Measurements from ENCODE around the gene PARK7.
"Not testable (repeated sequence)": the region's sequence is repeated elsewhere in the genome, so short reads cannot be mapped to it uniquely, and the experiment has no call there.

PARK7 gene

GRCh38 chr1:7962636-7963377, 1.3 kb downstream of the PARK7 start:
- peak overlapping the region; percentile 94 for H3K4me3 ChIP-seq (ENCODE audit: low read length in 2 of 2)
- H3K27me3 ChIP-seq (ENCODE audit: control insufficient read depth in 2 of 2, insufficient read depth in 2 of 2, low read length in 2 of 2), result no peaks in the 10 kb centered on the region
- H3K4me1 ChIP-seq (ENCODE audit: control insufficient read depth in 2 of 2, insufficient read depth in 2 of 2, low read length in 2 of 2), result peaks cover 10 to 13% of the 10 kb centered on the region in 2 donors
- peak overlapping the region; percentile 83 to 92 for H3K9ac ChIP-seq (ENCODE audit: low read depth in 1 of 2, low read length in 2 of 2)
- H3K9me3 ChIP-seq (ENCODE audit: control insufficient read depth in 2 of 2, low read length in 2 of 2), result no peaks in the 10 kb centered on the region
- no peak overlapping the region for H3K27ac ChIP-seq (ENCODE audit: low read depth in 2 of 2, low read length in 2 of 2)
- peaks cover 26 to 31% of the 10 kb centered on the region in 2 donors for H3K36me3 ChIP-seq (ENCODE audit: control insufficient read depth in 2 of 2, insufficient read depth in 2 of 2, low read length in 2 of 2)

DNA sequence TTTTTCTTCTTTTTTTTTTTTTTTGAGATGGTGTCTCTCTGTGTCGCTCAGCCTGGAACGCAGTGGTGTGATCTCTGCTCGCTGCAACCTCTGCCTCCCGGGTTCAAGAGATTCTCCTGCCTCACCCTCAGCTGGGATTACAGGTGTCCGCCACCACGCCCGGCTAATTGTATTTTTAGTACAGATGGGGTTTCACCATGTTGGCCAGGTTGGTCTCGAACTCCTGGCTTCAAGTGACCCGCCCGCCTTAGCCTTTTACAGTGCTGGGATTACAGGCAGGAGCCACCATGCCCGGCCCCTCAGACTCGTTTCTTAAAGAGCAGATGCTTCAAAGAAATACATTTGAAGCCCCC, 1.8 kb downstream of the PARK7 start:
- H3K9ac ChIP-seq (ENCODE audit: low read depth in 1 of 2, low read length in 2 of 2); H3K27ac ChIP-seq (ENCODE audit: low read depth in 2 of 2, low read length in 2 of 2); H3K27me3 ChIP-seq (ENCODE audit: control insufficient read depth in 2 of 2, insufficient read depth in 2 of 2, low read length in 2 of 2); H3K9me3 ChIP-seq (ENCODE audit: control insufficient read depth in 2 of 2, low read length in 2 of 2); H3K4me3 ChIP-seq (ENCODE audit: low read length in 2 of 2): not testable (repeated sequence)
- Histone ChIP-seq H3K36me3 (ENCODE audit: control insufficient read depth in 2 of 2, insufficient read depth in 2 of 2, low read length in 2 of 2) (peaks cover 26 to 33% of the 10 kb centered on the region in 2 donors), H3K4me1 (ENCODE audit: control insufficient read depth in 2 of 2, insufficient read depth in 2 of 2, low read length in 2 of 2) (peaks cover 10 to 13% of the 10 kb centered on the region in 2 donors)

DNA sequence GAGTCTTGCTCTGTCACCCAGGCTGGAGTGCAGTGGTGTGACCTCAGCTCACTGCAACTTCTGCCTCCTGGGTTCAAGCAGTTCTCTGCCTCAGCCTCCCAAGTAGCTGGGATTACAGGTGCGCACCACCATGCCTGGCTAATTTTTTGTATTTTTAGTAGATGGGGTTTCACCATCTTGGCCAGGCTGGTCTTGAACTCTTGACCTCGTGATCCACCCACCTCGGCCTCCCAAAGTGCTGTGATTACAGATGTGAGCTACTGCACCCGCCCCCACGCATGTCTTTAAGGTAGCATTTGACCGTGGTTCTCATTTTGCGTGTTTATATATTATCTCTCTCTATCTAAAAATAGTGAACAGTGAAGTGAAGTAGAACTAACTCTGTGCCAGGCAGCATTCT, 2.3 kb downstream of the PARK7 start:
- Histone ChIP-seq H3K4me1 (ENCODE audit: control insufficient read depth in 2 of 2, insufficient read depth in 2 of 2, low read length in 2 of 2) (peaks cover 10 to 13% of the 10 kb centered on the region in 2 donors), H3K36me3 (ENCODE audit: control insufficient read depth in 2 of 2, insufficient read depth in 2 of 2, low read length in 2 of 2) (peaks cover 29 to 38% of the 10 kb centered on the region in 2 donors)
- H3K27me3 ChIP-seq (ENCODE audit: control insufficient read depth in 2 of 2, insufficient read depth in 2 of 2, low read length in 2 of 2), result not testable (repeated sequence)

DNA sequence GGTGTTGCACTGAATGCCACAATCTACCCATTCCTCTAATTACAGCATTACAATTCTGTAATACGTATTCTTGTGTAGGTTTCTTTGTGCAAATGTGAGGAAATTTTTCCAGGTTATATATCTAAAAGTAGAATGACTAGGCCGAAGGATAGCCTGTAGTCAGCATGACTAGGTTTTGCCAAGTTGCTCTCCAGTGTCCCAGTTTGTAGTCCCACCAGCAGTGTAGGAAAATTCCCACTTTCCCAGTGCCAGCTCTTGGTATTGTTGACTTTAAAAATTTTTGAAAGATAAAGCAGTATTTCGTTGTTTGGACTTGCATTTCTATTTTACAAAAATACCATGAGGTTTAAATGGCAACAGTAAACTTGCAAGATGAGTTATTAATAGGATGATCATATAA, 3.0 kb downstream of the PARK7 start:
- H3K4me3 ChIP-seq (ENCODE audit: low read length in 2 of 2), result no peak overlapping the region
- no peak overlapping the region for H3K27ac ChIP-seq (ENCODE audit: low read depth in 2 of 2, low read length in 2 of 2)
- no peaks in the 10 kb centered on the region for H3K9me3 ChIP-seq (ENCODE audit: control insufficient read depth in 2 of 2, low read length in 2 of 2)
- H3K27me3 ChIP-seq (ENCODE audit: control insufficient read depth in 2 of 2, insufficient read depth in 2 of 2, low read length in 2 of 2), result no peaks in the 10 kb centered on the region
- peaks cover 32 to 40% of the 10 kb centered on the region in 2 donors for H3K36me3 ChIP-seq (ENCODE audit: control insufficient read depth in 2 of 2, insufficient read depth in 2 of 2, low read length in 2 of 2)
- H3K4me1 ChIP-seq (ENCODE audit: control insufficient read depth in 2 of 2, insufficient read depth in 2 of 2, low read length in 2 of 2), result peaks cover 10 to 13% of the 10 kb centered on the region in 2 donors
- no peak overlapping the region for H3K9ac ChIP-seq (ENCODE audit: low read depth in 1 of 2, low read length in 2 of 2)

More for the DNA sequence above, 2.3 kb downstream of the PARK7 start:
- not testable (repeated sequence) for H3K9ac ChIP-seq (ENCODE audit: low read depth in 1 of 2, low read length in 2 of 2); H3K27ac ChIP-seq (ENCODE audit: low read depth in 2 of 2, low read length in 2 of 2); H3K9me3 ChIP-seq (ENCODE audit: control insufficient read depth in 2 of 2, low read length in 2 of 2); H3K4me3 ChIP-seq (ENCODE audit: low read length in 2 of 2)

DNA sequence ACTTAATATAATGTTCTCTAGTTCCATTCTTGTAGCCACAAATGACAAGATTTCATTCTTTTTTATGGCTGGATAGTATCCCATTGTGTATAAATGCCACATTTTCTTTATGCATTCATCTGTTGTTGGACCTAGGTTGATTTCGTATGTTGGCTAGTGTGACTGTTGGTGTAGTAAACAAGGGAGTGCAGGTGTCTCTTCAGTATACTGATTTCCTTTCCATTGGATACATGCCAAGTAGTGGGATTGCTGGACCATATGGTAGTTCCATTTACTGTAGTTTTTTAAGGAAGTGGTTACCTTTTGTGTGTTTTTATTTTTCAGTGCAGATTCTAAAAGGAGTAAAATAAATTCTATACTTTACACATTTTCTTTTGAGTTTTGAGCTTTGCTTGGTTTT, 5.7 kb downstream of the PARK7 start:
- Histone ChIP-seq H3K36me3 (ENCODE audit: control insufficient read depth in 2 of 2, insufficient read depth in 2 of 2, low read length in 2 of 2) (peaks cover 49 to 60% of the 10 kb centered on the region in 2 donors), H3K27me3 (ENCODE audit: control insufficient read depth in 2 of 2, insufficient read depth in 2 of 2, low read length in 2 of 2) (no peaks in the 10 kb centered on the region), H3K9ac (ENCODE audit: low read depth in 1 of 2, low read length in 2 of 2) (no peak overlapping the region), H3K4me1 (ENCODE audit: control insufficient read depth in 2 of 2, insufficient read depth in 2 of 2, low read length in 2 of 2) (peaks cover 5% of the 10 kb centered on the region in 2 donors), H3K9me3 (ENCODE audit: control insufficient read depth in 2 of 2, low read length in 2 of 2) (no peaks in the 10 kb centered on the region), H3K4me3 (ENCODE audit: low read length in 2 of 2) (no peak overlapping the region), H3K27ac (ENCODE audit: low read depth in 2 of 2, low read length in 2 of 2) (no peak overlapping the region)

- H3K27me3 ChIP-seq (ENCODE audit: control insufficient read depth in 2 of 2, insufficient read depth in 2 of 2, low read length in 2 of 2), result no peaks in the 10 kb centered on the region
- H3K4me3 ChIP-seq (ENCODE audit: low read length in 2 of 2), result no peak overlapping the region
- peaks cover 0 to under 1% of the 10 kb centered on the region in 2 donors for H3K4me1 ChIP-seq (ENCODE audit: control insufficient read depth in 2 of 2, insufficient read depth in 2 of 2, low read length in 2 of 2)
- no peak overlapping the region for H3K9ac ChIP-seq (ENCODE audit: low read depth in 1 of 2, low read length in 2 of 2)
- H3K36me3 ChIP-seq (ENCODE audit: control insufficient read depth in 2 of 2, insufficient read depth in 2 of 2, low read length in 2 of 2), result peaks cover 52 to 62% of the 10 kb centered on the region in 2 donors
- no peaks in the 10 kb centered on the region for H3K9me3 ChIP-seq (ENCODE audit: control insufficient read depth in 2 of 2, low read length in 2 of 2)
- H3K27ac ChIP-seq (ENCODE audit: low read depth in 2 of 2, low read length in 2 of 2), result no peak overlapping the region
Observed at GRCh38 chr1:7967651-7968050, 6.1 kb downstream of the PARK7 start.

DNA sequence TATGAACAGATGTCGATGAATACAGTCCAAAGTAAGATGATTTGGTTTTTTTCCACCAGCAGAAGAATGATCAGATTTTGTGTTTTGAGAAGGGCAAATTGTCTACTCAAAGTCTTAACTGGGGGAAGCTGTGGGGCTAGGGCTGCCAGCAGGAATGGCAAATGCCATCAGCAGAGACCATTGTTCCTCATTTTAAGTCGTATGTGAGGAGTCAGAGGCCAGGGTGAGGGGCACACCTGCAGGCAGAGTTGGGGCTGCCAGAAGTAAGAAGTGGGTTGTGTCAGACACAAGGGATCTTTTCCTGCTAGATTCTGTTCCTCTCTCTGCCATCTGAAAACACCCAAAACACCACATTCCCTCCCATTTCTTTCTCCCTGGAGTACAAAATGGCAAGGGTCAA, 8.7 kb downstream of the PARK7 start:
- H3K27me3 ChIP-seq (ENCODE audit: control insufficient read depth in 2 of 2, insufficient read depth in 2 of 2, low read length in 2 of 2), result no peaks in the 10 kb centered on the region
- H3K27ac ChIP-seq (ENCODE audit: low read depth in 2 of 2, low read length in 2 of 2), result no peak overlapping the region
- H3K36me3 ChIP-seq (ENCODE audit: control insufficient read depth in 2 of 2, insufficient read depth in 2 of 2, low read length in 2 of 2), result peaks cover 41 to 58% of the 10 kb centered on the region in 2 donors
- H3K4me1 ChIP-seq (ENCODE audit: control insufficient read depth in 2 of 2, insufficient read depth in 2 of 2, low read length in 2 of 2), result no peaks in the 10 kb centered on the region
- no peaks in the 10 kb centered on the region for H3K9me3 ChIP-seq (ENCODE audit: control insufficient read depth in 2 of 2, low read length in 2 of 2)
- H3K4me3 ChIP-seq (ENCODE audit: low read length in 2 of 2), result no peak overlapping the region
- no peak overlapping the region for H3K9ac ChIP-seq (ENCODE audit: low read depth in 1 of 2, low read length in 2 of 2)

GRCh38 chr1:7971024-7971423, 9.5 kb downstream of the PARK7 start:
- no peaks in the 10 kb centered on the region for H3K4me1 ChIP-seq (ENCODE audit: control insufficient read depth in 2 of 2, insufficient read depth in 2 of 2, low read length in 2 of 2)
- H3K4me3 ChIP-seq (ENCODE audit: low read length in 2 of 2), result no peak overlapping the region
- H3K9ac ChIP-seq (ENCODE audit: low read depth in 1 of 2, low read length in 2 of 2), result no peak overlapping the region
- peaks cover 36 to 52% of the 10 kb centered on the region in 2 donors for H3K36me3 ChIP-seq (ENCODE audit: control insufficient read depth in 2 of 2, insufficient read depth in 2 of 2, low read length in 2 of 2)
- H3K27ac ChIP-seq (ENCODE audit: low read depth in 2 of 2, low read length in 2 of 2), result no peak overlapping the region
- H3K27me3 ChIP-seq (ENCODE audit: control insufficient read depth in 2 of 2, insufficient read depth in 2 of 2, low read length in 2 of 2), result no peaks in the 10 kb centered on the region
- no peaks in the 10 kb centered on the region for H3K9me3 ChIP-seq (ENCODE audit: control insufficient read depth in 2 of 2, low read length in 2 of 2)

DNA sequence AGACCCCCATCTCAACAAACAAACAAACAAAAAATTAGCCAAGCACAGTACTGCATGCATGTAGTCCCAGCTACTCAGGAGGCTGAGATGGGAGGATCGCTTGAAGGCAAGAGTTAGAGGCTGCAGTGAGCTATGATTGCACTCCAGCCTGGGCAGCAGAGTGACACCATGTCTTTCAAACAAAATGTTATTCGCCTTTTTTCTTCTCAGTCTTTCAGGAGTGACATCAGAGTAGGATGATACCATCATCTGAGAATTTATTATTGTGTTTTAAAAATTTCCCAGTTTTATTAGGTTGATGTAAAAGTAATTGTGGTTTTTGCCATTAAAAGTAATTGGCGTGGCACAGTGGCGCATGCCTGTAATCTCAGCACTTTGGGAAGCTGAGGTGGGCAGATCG, 10.8 kb downstream of the PARK7 start:
- no peak overlapping the region for H3K9ac ChIP-seq (ENCODE audit: low read depth in 1 of 2, low read length in 2 of 2)
- H3K27ac ChIP-seq (ENCODE audit: low read depth in 2 of 2, low read length in 2 of 2), result no peak overlapping the region
- H3K36me3 ChIP-seq (ENCODE audit: control insufficient read depth in 2 of 2, insufficient read depth in 2 of 2, low read length in 2 of 2), result peaks cover 35 to 44% of the 10 kb centered on the region in 2 donors
- no peaks in the 10 kb centered on the region for H3K27me3 ChIP-seq (ENCODE audit: control insufficient read depth in 2 of 2, insufficient read depth in 2 of 2, low read length in 2 of 2)
- no peak overlapping the region for H3K4me3 ChIP-seq (ENCODE audit: low read length in 2 of 2)
- no peaks in the 10 kb centered on the region for H3K4me1 ChIP-seq (ENCODE audit: control insufficient read depth in 2 of 2, insufficient read depth in 2 of 2, low read length in 2 of 2)
- no peaks in the 10 kb centered on the region for H3K9me3 ChIP-seq (ENCODE audit: control insufficient read depth in 2 of 2, low read length in 2 of 2)

DNA sequence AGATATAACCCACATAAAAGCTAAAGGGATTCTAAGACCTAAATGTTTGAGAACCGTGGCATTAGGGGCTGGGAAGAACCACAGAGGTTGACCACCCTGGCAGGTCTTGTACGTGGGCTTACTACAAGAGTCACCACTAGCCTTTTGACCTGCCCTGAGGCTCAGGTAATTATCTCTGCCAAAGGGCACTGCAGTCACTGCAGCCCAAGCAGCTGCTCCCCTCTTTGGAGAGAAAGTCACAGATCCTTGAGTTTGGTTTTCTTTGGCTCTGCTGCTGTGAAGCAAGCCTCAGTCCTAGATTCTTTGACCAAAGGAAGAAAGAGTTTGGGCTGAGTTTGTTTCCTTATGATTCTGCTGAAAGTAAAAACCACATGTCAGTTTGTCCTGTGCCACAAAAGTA, 11.6 kb downstream of the PARK7 start:
- Histone ChIP-seq H3K27ac (ENCODE audit: low read depth in 2 of 2, low read length in 2 of 2) (no peak overlapping the region), H3K36me3 (ENCODE audit: control insufficient read depth in 2 of 2, insufficient read depth in 2 of 2, low read length in 2 of 2) (peaks cover 35 to 40% of the 10 kb centered on the region in 2 donors), H3K4me3 (ENCODE audit: low read length in 2 of 2) (no peak overlapping the region), H3K9ac (ENCODE audit: low read depth in 1 of 2, low read length in 2 of 2) (no peak overlapping the region), H3K9me3 (ENCODE audit: control insufficient read depth in 2 of 2, low read length in 2 of 2) (no peaks in the 10 kb centered on the region), H3K27me3 (ENCODE audit: control insufficient read depth in 2 of 2, insufficient read depth in 2 of 2, low read length in 2 of 2) (no peaks in the 10 kb centered on the region), H3K4me1 (ENCODE audit: control insufficient read depth in 2 of 2, insufficient read depth in 2 of 2, low read length in 2 of 2) (no peaks in the 10 kb centered on the region)
